ENCODE data around the gene GALNS.

GRCh38 chr16:88787579-88788314 is 69.0 kb downstream of the GALNS start:
- TF ChIP-seq, protein P1, sequence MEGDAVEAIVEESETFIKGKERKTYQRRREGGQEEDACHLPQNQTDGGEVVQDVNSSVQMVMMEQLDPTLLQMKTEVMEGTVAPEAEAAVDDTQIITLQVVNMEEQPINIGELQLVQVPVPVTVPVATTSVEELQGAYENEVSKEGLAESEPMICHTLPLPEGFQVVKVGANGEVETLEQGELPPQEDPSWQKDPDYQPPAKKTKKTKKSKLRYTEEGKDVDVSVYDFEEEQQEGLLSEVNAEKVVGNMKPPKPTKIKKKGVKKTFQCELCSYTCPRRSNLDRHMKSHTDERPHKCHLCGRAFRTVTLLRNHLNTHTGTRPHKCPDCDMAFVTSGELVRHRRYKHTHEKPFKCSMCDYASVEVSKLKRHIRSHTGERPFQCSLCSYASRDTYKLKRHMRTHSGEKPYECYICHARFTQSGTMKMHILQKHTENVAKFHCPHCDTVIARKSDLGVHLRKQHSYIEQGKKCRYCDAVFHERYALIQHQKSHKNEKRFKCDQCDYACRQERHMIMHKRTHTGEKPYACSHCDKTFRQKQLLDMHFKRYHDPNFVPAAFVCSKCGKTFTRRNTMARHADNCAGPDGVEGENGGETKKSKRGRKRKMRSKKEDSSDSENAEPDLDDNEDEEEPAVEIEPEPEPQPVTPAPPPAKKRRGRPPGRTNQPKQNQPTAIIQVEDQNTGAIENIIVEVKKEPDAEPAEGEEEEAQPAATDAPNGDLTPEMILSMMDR (IDR thresholded peaks at IDR 0.05 in 8 of 11, conservative IDR thresholded peaks at IDR 0.05 in 3 of 11): no peak
- TF ChIP-seq POLR2AphosphoS5 (IDR thresholded peaks at IDR 0.05) (no peak), POLR2A (IDR thresholded peaks at IDR 0.05) (no peak)
